ENCODE data around the gene ZHX3.

GRCh38 chr20:41173791-41174341 is 143.7 kb downstream of the ZHX3 start:
- TF ChIP-seq CEBPB (IDR thresholded peaks at IDR 0.05; ENCODE audit: low read depth, low read length) = no peak
- no peak for TF ChIP-seq POLR2A (IDR thresholded peaks at IDR 0.05; ENCODE audit: low read depth, low read length)
- TF ChIP-seq CTCF (conservative IDR thresholded peaks at IDR 0.05; ENCODE audit: low read depth, low read length) = no peak
- no peak for TF ChIP-seq RFX5 (IDR thresholded peaks at IDR 0.05; ENCODE audit: low read depth, low read length)
